ENCODE measurements around the gene CACNB2. TPM values are rescaled to one million over a fixed set of nuclear protein-coding genes. Genes with fewer than 3 reads are reported as not detected.

CACNB2 gene
- total RNA-seq, 1 experiment from 2014 or later, result not detected

GRCh38 chr10:18523858-18524257 lies 383.6 kb downstream of the CACNB2 start:
- H4K20me1 ChIP-seq (ENCODE audit: insufficient read depth), result no peaks in the 10 kb centered on the region
- H3K9me3 ChIP-seq (ENCODE audit: insufficient read depth, low read depth), result no peaks in the 10 kb centered on the region
- intact Hi-C loops (cut with micrococcal nuclease; ENCODE audit: unreplicated experiment), result no loop called here
- no peaks in the 10 kb centered on the region for H3K4me1 ChIP-seq (replicated peaks; ENCODE audit: insufficient read depth)
- no peak overlapping the region for H3K27ac ChIP-seq
- no peaks in the 10 kb centered on the region for H3K9me2 ChIP-seq (ENCODE audit: insufficient read depth)
- no peaks in the 10 kb centered on the region for H3K36me3 ChIP-seq (ENCODE audit: low read depth)
- H3K27me3 ChIP-seq (ENCODE audit: insufficient read depth, low read depth), result no peaks in the 10 kb centered on the region
- ChIA-PET CTCF (no interaction called here), POLR2A (ENCODE audit: unreplicated experiment) (no interaction called here)
- H3K4me2 ChIP-seq, result no peak overlapping the region
- DNase-seq, result no peak
- no peak overlapping the region for H3K4me3 ChIP-seq
- BruUV-seq (replicated peaks), result no TSS peak
- H3K79me2 ChIP-seq (ENCODE audit: low read depth), result no peaks in the 10 kb centered on the region
- H3F3A ChIP-seq (ENCODE audit: insufficient read depth, low read depth), result no peaks in the 10 kb centered on the region
- no peak overlapping the region for H2AFZ ChIP-seq
- no peak for TF ChIP-seq EZH2 (IDR thresholded peaks at IDR 0.05; ENCODE audit: low read depth)
- no peak for TF ChIP-seq CTCF (conservative IDR thresholded peaks at IDR 0.05)

GRCh38 chr10:18527687-18528086 lies 387.5 kb downstream of the CACNB2 start:
- no peaks in the 10 kb centered on the region for H4K20me1 ChIP-seq (ENCODE audit: insufficient read depth)
- H3K4me1 ChIP-seq (replicated peaks; ENCODE audit: insufficient read depth), result no peaks in the 10 kb centered on the region
- H3K27me3 ChIP-seq (ENCODE audit: insufficient read depth, low read depth), result no peaks in the 10 kb centered on the region
- H2AFZ ChIP-seq, result no peak overlapping the region
- TF ChIP-seq CTCF (conservative IDR thresholded peaks at IDR 0.05) (no peak), EZH2 (IDR thresholded peaks at IDR 0.05; ENCODE audit: low read depth) (no peak)
- no peaks in the 10 kb centered on the region for H3K79me2 ChIP-seq (ENCODE audit: low read depth)
- H3K27ac ChIP-seq, result no peak overlapping the region
- no peak for DNase-seq
- no peaks in the 10 kb centered on the region for H3K36me3 ChIP-seq (ENCODE audit: low read depth)
- H3K9me2 ChIP-seq (ENCODE audit: insufficient read depth), result no peaks in the 10 kb centered on the region
- no peak overlapping the region for H3K4me3 ChIP-seq
- no peaks in the 10 kb centered on the region for H3K9me3 ChIP-seq (ENCODE audit: insufficient read depth, low read depth)
- POLR2A ChIA-PET (ENCODE audit: unreplicated experiment), result no interaction called here
- BruUV-seq (replicated peaks), result no TSS peak
- H3F3A ChIP-seq (ENCODE audit: insufficient read depth, low read depth), result no peaks in the 10 kb centered on the region
- CTCF ChIA-PET, result no interaction called here
- intact Hi-C loops (cut with micrococcal nuclease; ENCODE audit: unreplicated experiment), result no loop called here
- no peak overlapping the region for H3K4me2 ChIP-seq

GRCh38 chr10:18528292-18528691 lies 388.1 kb downstream of the CACNB2 start:
- Histone ChIP-seq H3F3A (ENCODE audit: insufficient read depth, low read depth) (no peaks in the 10 kb centered on the region), H3K27me3 (ENCODE audit: insufficient read depth, low read depth) (no peaks in the 10 kb centered on the region), H3K36me3 (ENCODE audit: low read depth) (no peaks in the 10 kb centered on the region), H2AFZ (no peak overlapping the region), H3K79me2 (ENCODE audit: low read depth) (no peaks in the 10 kb centered on the region), H3K4me2 (no peak overlapping the region), H4K20me1 (ENCODE audit: insufficient read depth) (no peaks in the 10 kb centered on the region), H3K9me2 (ENCODE audit: insufficient read depth) (no peaks in the 10 kb centered on the region), H3K4me3 (no peak overlapping the region), H3K9me3 (ENCODE audit: insufficient read depth, low read depth) (no peaks in the 10 kb centered on the region), H3K27ac (no peak overlapping the region), H3K4me1 (replicated peaks; ENCODE audit: insufficient read depth) (no peaks in the 10 kb centered on the region)
- DNase-seq, result no peak
- intact Hi-C loops (cut with micrococcal nuclease; ENCODE audit: unreplicated experiment), result no loop called here
- BruUV-seq (replicated peaks), result no TSS peak
- ChIA-PET POLR2A (ENCODE audit: unreplicated experiment) (no interaction called here), CTCF (no interaction called here)
- no peak for TF ChIP-seq EZH2 (IDR thresholded peaks at IDR 0.05; ENCODE audit: low read depth)
- TF ChIP-seq CTCF (conservative IDR thresholded peaks at IDR 0.05), result no peak
